HCT116 (cell line): ENCODE measurements around the gene BEND7. TPM values are rescaled to one million over a fixed set of nuclear protein-coding genes. Genes with fewer than 3 reads are reported as not detected.

ENCODE experiments used
- ATAC-seq: fragments of 200-7000 bp; cut with Tn5 transposase; 2 replicates; pipeline ENCODE4 v1.9.1; 2020; ENCODE audit warnings: mild to moderate bottlenecking, moderate library complexity
- BruUV-seq: library from RNA; stranded (reverse); fragments of 400-500 nt; replicated peaks from 2 replicates; lab custom pipeline; 2021; lab: Mats Ljungman, UMichigan
- CTCF ChIA-PET: fragments of 300-600 bp; sonication (Branson Sonifier 250); formaldehyde crosslinking; loops from one replicate; lab custom pipeline; 2021; ENCODE audit warnings: antibody characterized with exemption; lab: Charles Lee
- POLR2A ChIA-PET: fragments of 300-600, 350-600 bp; sonication (Branson Sonifier 250); formaldehyde crosslinking; loops from one replicate; lab custom pipeline; 2021; ENCODE audit warnings: antibody characterized with exemption; lab: Charles Lee
- RAD21 ChIA-PET, 2 experiments: fragments of 300-600 bp; sonication (Branson Sonifier 250); formaldehyde crosslinking; loops; one replicate each; lab custom pipeline; 2023; ENCODE audit warnings: low total read pairs in 2 of 2; ENCODE audit not compliant: uncharacterized antibody in 2 of 2, unreplicated experiment in 2 of 2, low non-redundant PET in 1 of 2; lab: Charles Lee
- DNase-seq: peaks from one replicate; pipeline ENCODE4 v3.0.0-alpha.2; 2010; ENCODE audit warnings: low read depth, low spot score
- H2AFZ ChIP-seq: fragments of 200-600 bp; shearing (Covaris generic), sonication (generic); 2 replicates; pipeline ENCODE4 v1.6.1; 2017; ENCODE audit warnings: low read depth, mixed run types, mixed read lengths, antibody characterized with exemption, low read length; ENCODE audit not compliant: poor library complexity, severe bottlenecking
- H3K27ac ChIP-seq: 2 replicates; pipeline ENCODE4 v1.5.1; 2012; ENCODE audit warnings: low read depth, low read length
- H3K27me3 ChIP-seq: fragments of 200-600 bp; sonication (generic); 2 replicates; pipeline ENCODE4 v1.6.1; 2016; ENCODE audit warnings: mixed run types, low read length, mixed read lengths; ENCODE audit not compliant: insufficient read depth
- H3K36me3 ChIP-seq, 2 experiments: fragments of 200-500 bp in 1 of 2; fragments of 200-600 bp in 1 of 2; sonication (Bioruptor generic) in 1 of 2; sonication (generic) in 1 of 2; 2 replicates each; pipeline versions ENCODE4 v1.5.1 to v1.6.1; 2014 to 2016; ENCODE audit warnings: low read length in 2 of 2, inconsistent platforms in 1 of 2, mixed read lengths in 1 of 2, mixed run types in 1 of 2; ENCODE audit not compliant: insufficient read depth in 2 of 2, control insufficient read depth in 1 of 2
- H3K4me1 ChIP-seq, 2 experiments: fragments of 200-600 bp in 1 of 2; sonication (generic) in 1 of 2; 2 replicates each; pipeline versions ENCODE4 v1.5.1 to v1.6.1; 2012 to 2017; ENCODE audit warnings: low read length in 2 of 2, inconsistent platforms in 1 of 2, mild to moderate bottlenecking in 1 of 2, mixed read lengths in 1 of 2, mixed run types in 1 of 2, moderate library complexity in 1 of 2; ENCODE audit not compliant: insufficient read depth in 2 of 2, control insufficient read depth in 1 of 2
- H3K4me2 ChIP-seq: fragments of 200-600 bp; sonication (generic); 2 replicates; pipeline ENCODE4 v1.6.1; 2017; ENCODE audit warnings: mixed run types, low read length, mixed read lengths
- H3K4me3 ChIP-seq, 2 experiments: fragments of 200-600 bp in 1 of 2; sonication (generic) in 1 of 2; replicated peaks in 1 of 2; 2 replicates each; pipeline ENCODE4 v1.5.1; 2011 to 2016; ENCODE audit warnings: low read length in 2 of 2, control low read depth in 1 of 2, low read depth in 1 of 2, mild to moderate bottlenecking in 1 of 2, mixed read lengths in 1 of 2, mixed run types in 1 of 2
- H3K79me2 ChIP-seq: fragments of 200-600 bp; sonication (generic); 2 replicates; pipeline ENCODE4 v1.6.1; 2017; ENCODE audit warnings: mild to moderate bottlenecking, mixed run types, low read length, moderate library complexity, mixed read lengths; ENCODE audit not compliant: insufficient read depth
- H3K9ac ChIP-seq: fragments of 200-600 bp; sonication (generic); 2 replicates; pipeline ENCODE4 v1.6.1; 2016; ENCODE audit warnings: low read length, mixed read lengths
- H3K9me2 ChIP-seq: fragments of 200-600 bp; sonication (generic), shearing (Covaris generic); 2 replicates; pipeline ENCODE4 v1.6.1; 2017; ENCODE audit warnings: mixed run types, mild to moderate bottlenecking, moderate library complexity; ENCODE audit not compliant: insufficient read depth
- H3K9me3 ChIP-seq, 2 experiments: fragments of 200-500 bp in 1 of 2; fragments of 200-600 bp in 1 of 2; sonication (Bioruptor generic) in 1 of 2; sonication (generic) in 1 of 2; 2 replicates each; pipeline ENCODE4 v1.6.1; 2014 to 2017; ENCODE audit warnings: low read length in 2 of 2, mixed read lengths in 2 of 2, inconsistent platforms in 1 of 2, low read depth in 1 of 2, mild to moderate bottlenecking in 1 of 2, mixed run types in 1 of 2, moderate library complexity in 1 of 2; ENCODE audit not compliant: control insufficient read depth in 1 of 2, insufficient read depth in 1 of 2
- H4K20me1 ChIP-seq: fragments of 200-600 bp; sonication (generic), shearing (Covaris generic); 2 replicates; pipeline ENCODE4 v1.6.1; 2017; ENCODE audit warnings: mixed run types, mild to moderate bottlenecking, moderate library complexity; ENCODE audit not compliant: insufficient read depth
- CBX3 ChIP-seq: IDR thresholded peaks from 2 replicates; pipeline ENCODE4 v1.6.1; 2012; ENCODE audit warnings: low read depth
- CEBPB ChIP-seq: IDR thresholded peaks from 2 replicates; pipeline ENCODE4 v1.6.1; 2012; ENCODE audit warnings: low read depth
- CTCF ChIP-seq, 3 experiments: fragments of 200-600 bp in 1 of 3; sonication (generic) in 1 of 3; IDR thresholded peaks in 2 of 3; conservative IDR thresholded peaks in 1 of 3; 2 replicates each; pipeline ENCODE4 v1.5.1; 2012 to 2017; ENCODE audit warnings: low read depth in 2 of 3, low read length in 2 of 3, antibody characterized with exemption in 1 of 3, borderline replicate concordance in 1 of 3, control low read depth in 1 of 3, mild to moderate bottlenecking in 1 of 3, mixed read lengths in 1 of 3, mixed run types in 1 of 3, moderate library complexity in 1 of 3; ENCODE audit not compliant: insufficient read depth in 1 of 3
- ELF1 ChIP-seq: IDR thresholded peaks from 2 replicates; pipeline ENCODE4 v1.6.1; 2012; ENCODE audit warnings: low read depth, borderline replicate concordance
- EZH2 ChIP-seq: fragments of 200-600 bp; sonication (generic); IDR thresholded peaks from 2 replicates; pipeline ENCODE4 v1.6.1; 2017; ENCODE audit warnings: antibody characterized with exemption, mixed run types
- EZH2phosphoT487 ChIP-seq: fragments of 200-600 bp; IDR thresholded peaks from 2 replicates; pipeline ENCODE4 v1.6.1; 2018; ENCODE audit warnings: antibody characterized with exemption, borderline replicate concordance
- FOSL1 ChIP-seq: IDR thresholded peaks from 2 replicates; pipeline ENCODE4 v1.6.1; 2012; ENCODE audit warnings: low read depth
- JUND ChIP-seq: IDR thresholded peaks from 2 replicates; pipeline ENCODE4 v1.6.1; 2012
- POLR2A ChIP-seq: IDR thresholded peaks from 2 replicates; pipeline ENCODE4 v1.7.0; 2011; ENCODE audit warnings: borderline replicate concordance; ENCODE audit not compliant: insufficient read depth, insufficient read length; ENCODE audit errors: extremely low read depth
- POLR2AphosphoS5 ChIP-seq: IDR thresholded peaks from 2 replicates; pipeline ENCODE4 v1.6.1; 2011; ENCODE audit warnings: mild to moderate bottlenecking, low read depth, low read length, moderate library complexity
- RAD21 ChIP-seq: IDR thresholded peaks from 2 replicates; pipeline ENCODE4 v1.6.1; 2012; ENCODE audit warnings: low read depth, mild to moderate bottlenecking
- SIN3A ChIP-seq: IDR thresholded peaks from 2 replicates; pipeline ENCODE4 v1.6.1; 2012; ENCODE audit warnings: low read depth
- SP1 ChIP-seq: IDR thresholded peaks from 2 replicates; pipeline ENCODE4 v1.6.1; 2012; ENCODE audit warnings: low read depth
- YY1 ChIP-seq: IDR thresholded peaks from 2 replicates; pipeline ENCODE4 v1.6.1; 2011; ENCODE audit warnings: low read length, low read depth, moderate library complexity, mild to moderate bottlenecking; ENCODE audit not compliant: insufficient replicate concordance; ENCODE audit errors: extremely low read depth
- ZFX ChIP-seq: fragments of 450-650 bp; IDR thresholded peaks from 2 replicates; pipeline ENCODE4 v1.6.1; 2017
- intact Hi-C: fragments of 100-400 bp; cut with micrococcal nuclease; formaldehyde crosslinking; loops from 2 replicates; pipeline ENCODE4 v1.10.0; 2022
- total RNA-seq: library from RNA; stranded (reverse); gene quantifications from one replicate; pipeline ENCODE4 v1.2.1, GENCODE V29; 2021; ENCODE audit not compliant: unreplicated experiment
- TF ChIP-seq, protein P1 (sequence below): IDR thresholded peaks from 2 replicates; pipeline ENCODE4 v1.6.1; 2011; ENCODE audit warnings: mild to moderate bottlenecking, low read length, moderate library complexity; ENCODE audit not compliant: insufficient replicate concordance; ENCODE audit errors: extremely low read depth

Gene BEND7
- total RNA-seq, 1 experiment from 2014 or later: 13.8 TPM

GRCh38 chr10:13502380-13502779 lies 26.4 kb downstream of the BEND7 start (continued):
- no peak for TF ChIP-seq CTCF (IDR thresholded peaks at IDR 0.05 in 2 of 3, conservative IDR thresholded peaks at IDR 0.05 in 1 of 3; ENCODE audit: borderline replicate concordance in 1 of 3, insufficient read depth in 1 of 3, low read depth in 2 of 3, low read length in 2 of 3)
- no peak for TF ChIP-seq RAD21
- no peak for TF ChIP-seq JUND
- no peak for TF ChIP-seq YY1

DNA sequence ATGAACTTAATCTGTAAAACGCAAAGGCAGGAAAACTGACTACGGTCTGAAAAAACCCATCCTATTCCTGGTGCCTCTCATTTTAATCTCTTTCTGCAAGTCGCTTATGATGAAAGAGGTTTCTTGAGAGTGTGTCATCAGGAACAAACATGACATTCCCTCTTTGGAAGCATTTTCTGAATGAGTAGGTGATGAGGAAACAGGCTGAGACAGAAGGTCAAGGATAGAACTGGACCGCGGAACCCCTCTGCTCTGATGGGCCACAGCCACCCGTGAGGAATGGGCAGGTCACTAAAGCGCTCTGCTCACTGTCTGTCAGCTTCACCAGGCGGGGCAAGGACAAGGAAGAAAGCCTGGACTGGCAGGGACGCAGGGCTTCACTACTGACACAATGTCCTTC lies 28.6 kb downstream of the BEND7 start:
- BruUV-seq: no TSS peak
- H3K9me3 ChIP-seq: no peaks in the 10 kb centered on the region
- ATAC-seq (no peak), DNase-seq (no peak)
- H3K79me2 ChIP-seq: no peaks in the 10 kb centered on the region
- intact Hi-C loops: no loop called here
- RAD21 ChIA-PET: no interaction called here
- no peak overlapping the region for H2AFZ ChIP-seq
- H3K4me1 ChIP-seq: peaks cover 5 to 7% of the 10 kb centered on the region in 2 experiments; a peak in 3 of 4 replicates
- H3K4me3 ChIP-seq: no peak overlapping the region
- no peak overlapping the region for H3K27ac ChIP-seq
- H3K27me3 ChIP-seq: no peaks in the 10 kb centered on the region
- CTCF ChIA-PET: no interaction called here
- no peak overlapping the region for H3K4me2 ChIP-seq
- no peaks in the 10 kb centered on the region for H3K9me2 ChIP-seq
- H4K20me1 ChIP-seq: no peaks in the 10 kb centered on the region
- POLR2A ChIA-PET: no interaction called here
- no peaks in the 10 kb centered on the region for H3K36me3 ChIP-seq
- H3K9ac ChIP-seq: no peak overlapping the region
- TF ChIP-seq POLR2A: no peak

GRCh38 chr10:13499150-13499549 lies 29.7 kb downstream of the BEND7 start:
- Histone ChIP-seq H3K9ac (no peak overlapping the region), H3K36me3 (no peaks in the 10 kb centered on the region), H3K27me3 (no peaks in the 10 kb centered on the region), H3K9me2 (no peaks in the 10 kb centered on the region), H3K27ac (no peak overlapping the region), H3K4me2 (no peak overlapping the region), H3K4me3 (no peak overlapping the region), H4K20me1 (no peaks in the 10 kb centered on the region), H2AFZ (no peak overlapping the region), H3K79me2 (no peaks in the 10 kb centered on the region), H3K4me1 (peaks cover 5 to 6% of the 10 kb centered on the region in 2 experiments; a peak in 3 of 4 replicates), H3K9me3 (no peaks in the 10 kb centered on the region)
- BruUV-seq: no TSS peak
- ChIA-PET RAD21 (no interaction called here), POLR2A (no interaction called here), CTCF (no interaction called here)
- ATAC-seq (no peak), DNase-seq (no peak)
- intact Hi-C loops: no loop called here
- TF ChIP-seq SP1 (no peak), EZH2phosphoT487 (no peak), ZFX (no peak), RAD21 (no peak), CBX3 (no peak), EZH2 (no peak), SIN3A (no peak), YY1 (no peak), CEBPB (no peak), ELF1 (no peak), POLR2AphosphoS5 (no peak), POLR2A (no peak), JUND (no peak), FOSL1 (no peak)
- TF ChIP-seq, protein P1, sequence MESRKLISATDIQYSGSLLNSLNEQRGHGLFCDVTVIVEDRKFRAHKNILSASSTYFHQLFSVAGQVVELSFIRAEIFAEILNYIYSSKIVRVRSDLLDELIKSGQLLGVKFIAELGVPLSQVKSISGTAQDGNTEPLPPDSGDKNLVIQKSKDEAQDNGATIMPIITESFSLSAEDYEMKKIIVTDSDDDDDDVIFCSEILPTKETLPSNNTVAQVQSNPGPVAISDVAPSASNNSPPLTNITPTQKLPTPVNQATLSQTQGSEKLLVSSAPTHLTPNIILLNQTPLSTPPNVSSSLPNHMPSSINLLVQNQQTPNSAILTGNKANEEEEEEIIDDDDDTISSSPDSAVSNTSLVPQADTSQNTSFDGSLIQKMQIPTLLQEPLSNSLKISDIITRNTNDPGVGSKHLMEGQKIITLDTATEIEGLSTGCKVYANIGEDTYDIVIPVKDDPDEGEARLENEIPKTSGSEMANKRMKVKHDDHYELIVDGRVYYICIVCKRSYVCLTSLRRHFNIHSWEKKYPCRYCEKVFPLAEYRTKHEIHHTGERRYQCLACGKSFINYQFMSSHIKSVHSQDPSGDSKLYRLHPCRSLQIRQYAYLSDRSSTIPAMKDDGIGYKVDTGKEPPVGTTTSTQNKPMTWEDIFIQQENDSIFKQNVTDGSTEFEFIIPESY: no peak
